Panc1 (cell line): ENCODE data around the gene FAM53A. TPM values are rescaled to one million over a fixed set of nuclear protein-coding genes. Genes with fewer than 3 reads are reported as not detected.

ENCODE experiments used
- ATAC-seq: fragments of 200-7000 bp; cut with Tn5 transposase; 2 replicates; pipeline ENCODE4 v1.9.1; 2020; ENCODE audit warnings: mild to moderate bottlenecking, moderate library complexity
- BruUV-seq: library from RNA; stranded (reverse); fragments of 400-500 nt; replicated peaks from 2 replicates; lab custom pipeline; 2021; lab: Mats Ljungman, UMichigan
- CTCF ChIA-PET: fragments of 300-600 bp; sonication (Branson Sonifier 250); formaldehyde crosslinking; loops from one replicate; lab custom pipeline; 2022; ENCODE audit warnings: antibody characterized with exemption; lab: Charles Lee
- POLR2A ChIA-PET: fragments of 300-600 bp; sonication (Branson Sonifier 250); formaldehyde crosslinking; loops from one replicate; lab custom pipeline; 2022; ENCODE audit warnings: antibody characterized with exemption; lab: Charles Lee
- DNase-seq: peaks from one replicate; pipeline ENCODE4 v3.0.0-alpha.2; 2010; ENCODE audit warnings: low read depth, low spot score
- H3K27ac ChIP-seq: 2 replicates; pipeline ENCODE4 v1.5.1; 2011; ENCODE audit warnings: mild to moderate bottlenecking, low read length, inconsistent platforms
- H3K27me3 ChIP-seq: fragments of 200-500 bp; sonication (Bioruptor generic); 2 replicates; pipeline ENCODE4 v1.6.0; 2014; ENCODE audit warnings: low read length, inconsistent platforms; ENCODE audit not compliant: control insufficient read depth, insufficient read depth
- H3K36me3 ChIP-seq: fragments of 200-500 bp; sonication (Bioruptor generic); 2 replicates; pipeline ENCODE4 v1.5.1; 2014; ENCODE audit warnings: inconsistent platforms, mild to moderate bottlenecking, low read length, moderate library complexity; ENCODE audit not compliant: control insufficient read depth, insufficient read depth
- H3K4me1 ChIP-seq: 2 replicates; pipeline ENCODE4 v1.5.1; 2011; ENCODE audit warnings: inconsistent platforms, mild to moderate bottlenecking, low read length, moderate library complexity; ENCODE audit not compliant: control insufficient read depth, insufficient read depth
- H3K4me3 ChIP-seq, 2 experiments: 2 replicates each; pipeline ENCODE4 v1.5.1; 2011 to 2012; ENCODE audit warnings: low read depth in 2 of 2, low read length in 2 of 2, mild to moderate bottlenecking in 2 of 2, inconsistent platforms in 1 of 2, moderate library complexity in 1 of 2
- H3K9me3 ChIP-seq: fragments of 200-500 bp; sonication (Bioruptor generic); 2 replicates; pipeline ENCODE4 v1.5.1; 2014; ENCODE audit warnings: low read depth, mild to moderate bottlenecking, inconsistent platforms, low read length, moderate library complexity; ENCODE audit not compliant: control insufficient read depth, insufficient read depth
- POLR2AphosphoS5 ChIP-seq: IDR thresholded peaks from 2 replicates; pipeline ENCODE4 v1.6.1; 2012; ENCODE audit warnings: mild to moderate bottlenecking, low read depth, low read length, moderate library complexity
- REST ChIP-seq, 2 experiments: IDR thresholded peaks; 2 replicates each; pipeline ENCODE4 v1.6.1; 2011 to 2012; ENCODE audit warnings: low read depth in 2 of 2, control low read depth in 1 of 2, low read length in 1 of 2, mild to moderate bottlenecking in 1 of 2, moderate library complexity in 1 of 2; ENCODE audit not compliant: insufficient read depth in 1 of 2
- SIN3A ChIP-seq: IDR thresholded peaks from 2 replicates; pipeline ENCODE4 v1.6.1; 2012; ENCODE audit warnings: low read depth, mild to moderate bottlenecking, low read length, moderate library complexity, borderline replicate concordance; ENCODE audit not compliant: insufficient read depth
- TCF7L2 ChIP-seq: IDR thresholded peaks from 2 replicates; pipeline ENCODE4 v1.6.1; 2011; ENCODE audit warnings: mild to moderate bottlenecking, low read depth, low read length, inconsistent platforms
- in situ Hi-C: cut with HindIII; loops from 2 replicates; pipeline ENCODE4 v1.10.0; 2016; ENCODE audit warnings: low sequenced_read_pairs, low pct_unique_long_range_greater_than_20kb
- intact Hi-C: fragments of 100-400 bp; cut with micrococcal nuclease; formaldehyde crosslinking; loops from one replicate; pipeline ENCODE4 v1.10.0; 2022; ENCODE audit not compliant: unreplicated experiment
- total RNA-seq: library from RNA; stranded (reverse); gene quantifications from one replicate; pipeline ENCODE4 v1.2.1, GENCODE V29; 2021; ENCODE audit not compliant: unreplicated experiment
- TF ChIP-seq, protein P1 (sequence below): fragments of 450-650 bp; IDR thresholded peaks from 2 replicates; pipeline ENCODE4 v1.5.1; 2017; ENCODE audit warnings: mild to moderate bottlenecking

FAM53A gene
- total RNA-seq, 1 experiment from 2014 or later = 7.0 TPM

DNA sequence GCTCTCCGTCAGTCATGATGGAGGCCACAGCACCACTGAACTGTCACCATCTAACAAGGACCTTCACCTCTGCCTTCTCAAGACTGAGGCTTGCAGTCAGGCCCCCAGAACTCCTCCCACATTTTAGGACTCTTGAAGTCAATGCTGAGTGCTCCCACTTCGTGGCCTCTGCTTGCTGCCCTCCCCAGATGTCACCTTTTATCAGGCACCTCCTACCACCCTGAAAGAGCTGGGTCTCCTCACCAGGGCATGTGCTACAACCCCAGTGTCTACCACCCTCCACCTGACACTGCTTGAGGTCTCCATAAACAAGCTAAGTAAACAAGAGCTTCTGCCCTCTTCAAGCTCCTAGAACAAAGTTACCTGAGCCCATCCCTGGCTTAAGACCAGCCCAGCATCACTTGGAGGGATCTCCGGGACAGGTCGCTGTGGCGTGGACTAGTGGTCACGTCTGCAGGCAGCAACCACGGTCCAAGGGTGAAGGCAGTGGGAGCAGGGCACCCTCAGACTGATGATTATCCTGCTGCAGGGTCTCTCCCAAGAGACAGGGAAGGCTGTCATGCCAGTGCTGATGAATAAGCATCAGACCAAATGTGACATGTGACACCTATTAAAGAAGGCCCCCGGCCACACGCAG is 7.7 kb upstream of the FAM53A start:
- Histone ChIP-seq H3K27me3 (no peaks in the 10 kb centered on the region), H3K4me3 (no peak overlapping the region), H3K9me3 (no peaks in the 10 kb centered on the region), H3K36me3 (peaks cover 18% of the 10 kb centered on the region), H3K4me1 (no peaks in the 10 kb centered on the region), H3K27ac (no peak overlapping the region)
- ATAC-seq (no peak), DNase-seq (no peak)
- TF ChIP-seq, protein P1, sequence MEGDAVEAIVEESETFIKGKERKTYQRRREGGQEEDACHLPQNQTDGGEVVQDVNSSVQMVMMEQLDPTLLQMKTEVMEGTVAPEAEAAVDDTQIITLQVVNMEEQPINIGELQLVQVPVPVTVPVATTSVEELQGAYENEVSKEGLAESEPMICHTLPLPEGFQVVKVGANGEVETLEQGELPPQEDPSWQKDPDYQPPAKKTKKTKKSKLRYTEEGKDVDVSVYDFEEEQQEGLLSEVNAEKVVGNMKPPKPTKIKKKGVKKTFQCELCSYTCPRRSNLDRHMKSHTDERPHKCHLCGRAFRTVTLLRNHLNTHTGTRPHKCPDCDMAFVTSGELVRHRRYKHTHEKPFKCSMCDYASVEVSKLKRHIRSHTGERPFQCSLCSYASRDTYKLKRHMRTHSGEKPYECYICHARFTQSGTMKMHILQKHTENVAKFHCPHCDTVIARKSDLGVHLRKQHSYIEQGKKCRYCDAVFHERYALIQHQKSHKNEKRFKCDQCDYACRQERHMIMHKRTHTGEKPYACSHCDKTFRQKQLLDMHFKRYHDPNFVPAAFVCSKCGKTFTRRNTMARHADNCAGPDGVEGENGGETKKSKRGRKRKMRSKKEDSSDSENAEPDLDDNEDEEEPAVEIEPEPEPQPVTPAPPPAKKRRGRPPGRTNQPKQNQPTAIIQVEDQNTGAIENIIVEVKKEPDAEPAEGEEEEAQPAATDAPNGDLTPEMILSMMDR = no peak
- TF ChIP-seq REST (IDR thresholded peaks at IDR 0.05; ENCODE audit: insufficient read depth in 1 of 2, low read depth in 2 of 2, low read length in 1 of 2) = no peak
- TF ChIP-seq POLR2AphosphoS5 = no peak
- TF ChIP-seq TCF7L2 = no peak
- TF ChIP-seq SIN3A = no peak
- intact Hi-C loops (no loop called here), in situ Hi-C loops (no loop called here)
- CTCF ChIA-PET = no interaction called here
- POLR2A ChIA-PET = no interaction called here
- no TSS peak for BruUV-seq

DNA sequence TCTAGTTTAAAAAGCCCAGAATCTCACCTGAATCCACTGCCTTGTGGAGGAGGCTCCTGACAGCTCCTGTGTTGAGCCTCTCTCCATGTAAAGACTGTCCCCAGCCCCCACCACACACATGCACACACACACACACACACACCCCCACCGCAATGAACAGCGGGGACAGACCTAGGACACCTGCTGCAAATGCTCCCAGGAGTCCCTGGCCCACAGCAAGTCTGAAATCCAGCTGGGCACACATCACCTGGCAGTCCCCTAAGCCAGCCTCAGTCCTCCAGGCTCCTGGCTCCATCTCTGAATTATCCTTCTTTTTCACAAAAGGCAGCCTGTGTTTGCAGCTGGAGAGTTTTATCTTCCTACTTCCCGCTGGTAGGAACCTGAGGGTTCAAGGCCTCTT is 6.6 kb upstream of the FAM53A start:
- H3K36me3 ChIP-seq = peaks cover 13% of the 10 kb centered on the region
- ATAC-seq (no peak), DNase-seq (no peak)
- H3K4me1 ChIP-seq = peaks cover 5% of the 10 kb centered on the region; the same call in 1 of the 2 replicates
- POLR2A ChIA-PET = no interaction called here
- CTCF ChIA-PET = no interaction called here
- no peaks in the 10 kb centered on the region for H3K9me3 ChIP-seq
- no peak overlapping the region for H3K4me3 ChIP-seq
- H3K27ac ChIP-seq = no peak overlapping the region
- in situ Hi-C loops = no loop called here
- no TSS peak for BruUV-seq
- intact Hi-C loops = no loop called here
- TF ChIP-seq TCF7L2 (no peak), REST (IDR thresholded peaks at IDR 0.05; ENCODE audit: insufficient read depth in 1 of 2, low read depth in 2 of 2, low read length in 1 of 2) (no peak)
- TF ChIP-seq, protein P1 = no peak
- no peaks in the 10 kb centered on the region for H3K27me3 ChIP-seq
